ENCODE results near the gene MRAP2. TPM values are rescaled to one million over a fixed set of nuclear protein-coding genes. Genes with fewer than 3 reads are reported as not detected.

The MRAP2 gene
- 18.3 and 20.3 TPM in 2 replicates for total RNA-seq (2014; rRNA removed; shearing (Covaris generic))

- Histone ChIP-seq H3K4me3 (peak within 1 kb of the TSS; percentile 91), H3K4me1 (peaks cover 5% of the 10 kb centered on the region), H3K27me3 (no peaks in the 10 kb centered on the region), H3K9me3 (replicated peaks) (peaks cover 11% of the 10 kb centered on the region), H3K36me3 (no peaks in the 10 kb centered on the region), H3K27ac (peak within 1 kb of the TSS; percentile 55)
- DNase-seq = peak; percentile 40 to 56
These were observed at the start of gene MRAP2 for GRCh38 chr6:84033523-84034451. Gene MRAP2, plus strand, starts transcription at chr6:84033772. Its CDS starts 21,547 bp downstream, at chr6:84055319.

GRCh38 chr6:83984411-83984810, 49.2 kb upstream of the MRAP2 start:
- H3K9me3 ChIP-seq (replicated peaks) = no peaks in the 10 kb centered on the region
- DNase-seq = no peak
- no peak overlapping the region for H3K4me3 ChIP-seq
- H3K36me3 ChIP-seq = no peaks in the 10 kb centered on the region
- no peaks in the 10 kb centered on the region for H3K4me1 ChIP-seq
- H3K27me3 ChIP-seq = no peaks in the 10 kb centered on the region
- H3K27ac ChIP-seq = no peak overlapping the region

DNA sequence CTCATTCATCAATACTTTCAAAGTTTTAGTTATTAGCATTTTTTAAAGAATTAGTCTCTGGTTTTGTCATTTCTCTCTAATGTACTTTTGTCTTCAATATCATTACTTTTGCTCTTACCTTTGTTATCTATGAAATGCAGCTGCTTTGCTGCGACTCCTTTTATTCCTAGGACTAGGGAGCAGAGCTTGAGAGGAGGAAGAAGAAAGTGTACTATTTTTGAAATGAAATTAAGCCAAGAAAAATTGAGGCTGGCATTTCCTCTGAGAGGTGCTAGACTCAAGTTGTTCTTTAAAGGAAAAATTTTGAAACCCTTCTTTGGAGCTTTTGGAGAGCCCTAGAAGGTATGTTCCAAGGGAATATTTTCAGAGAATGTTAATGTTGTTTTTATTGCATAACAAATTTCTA, 48.3 kb upstream of the MRAP2 start:
- Histone ChIP-seq H3K36me3 (no peaks in the 10 kb centered on the region), H3K4me3 (no peak overlapping the region), H3K27ac (no peak overlapping the region), H3K4me1 (no peaks in the 10 kb centered on the region), H3K27me3 (no peaks in the 10 kb centered on the region), H3K9me3 (replicated peaks) (no peaks in the 10 kb centered on the region)
- no peak for DNase-seq

GRCh38 chr6:83985715-83986114, 47.9 kb upstream of the MRAP2 start:
- Histone ChIP-seq H3K27ac (no peak overlapping the region), H3K36me3 (no peaks in the 10 kb centered on the region), H3K9me3 (replicated peaks) (no peaks in the 10 kb centered on the region), H3K4me1 (no peaks in the 10 kb centered on the region), H3K27me3 (no peaks in the 10 kb centered on the region), H3K4me3 (no peak overlapping the region)
- no peak for DNase-seq

DNA sequence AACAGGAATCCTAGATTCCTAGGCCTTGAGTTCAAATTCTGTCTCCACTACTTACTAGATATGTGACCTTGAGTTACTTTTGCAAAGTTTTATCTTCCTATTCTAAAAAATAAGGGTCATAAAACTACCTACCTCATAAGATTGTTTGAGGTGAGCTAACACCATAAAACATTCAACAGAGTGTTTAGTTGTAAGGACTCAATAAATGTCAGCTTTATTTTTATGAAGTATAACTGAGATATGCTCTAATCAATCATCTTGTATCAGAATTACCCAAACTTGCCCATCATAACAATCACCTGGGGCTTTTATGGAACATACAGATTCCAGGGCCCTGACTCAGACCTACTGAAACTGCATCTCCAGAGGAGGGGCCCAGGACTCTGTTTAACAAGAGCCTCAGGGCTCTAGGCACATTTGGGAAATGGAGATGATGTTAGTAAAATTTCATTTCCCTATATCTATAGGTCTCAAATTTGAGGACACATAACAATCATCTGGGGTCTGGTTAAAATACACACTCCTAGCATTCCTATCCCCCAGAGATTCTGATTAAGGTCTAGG, 35.5 kb upstream of the MRAP2 start:
- Histone ChIP-seq H3K36me3 (no peaks in the 10 kb centered on the region), H3K9me3 (replicated peaks) (no peaks in the 10 kb centered on the region), H3K27ac (no peak overlapping the region), H3K4me1 (no peaks in the 10 kb centered on the region), H3K4me3 (no peak overlapping the region), H3K27me3 (no peaks in the 10 kb centered on the region)
- no peak for DNase-seq

GRCh38 chr6:84001119-84001518, 32.5 kb upstream of the MRAP2 start:
- Histone ChIP-seq H3K27me3 (no peaks in the 10 kb centered on the region), H3K36me3 (no peaks in the 10 kb centered on the region), H3K4me1 (no peaks in the 10 kb centered on the region), H3K9me3 (replicated peaks) (no peaks in the 10 kb centered on the region), H3K4me3 (no peak overlapping the region), H3K27ac (no peak overlapping the region)
- no peak for DNase-seq

DNA sequence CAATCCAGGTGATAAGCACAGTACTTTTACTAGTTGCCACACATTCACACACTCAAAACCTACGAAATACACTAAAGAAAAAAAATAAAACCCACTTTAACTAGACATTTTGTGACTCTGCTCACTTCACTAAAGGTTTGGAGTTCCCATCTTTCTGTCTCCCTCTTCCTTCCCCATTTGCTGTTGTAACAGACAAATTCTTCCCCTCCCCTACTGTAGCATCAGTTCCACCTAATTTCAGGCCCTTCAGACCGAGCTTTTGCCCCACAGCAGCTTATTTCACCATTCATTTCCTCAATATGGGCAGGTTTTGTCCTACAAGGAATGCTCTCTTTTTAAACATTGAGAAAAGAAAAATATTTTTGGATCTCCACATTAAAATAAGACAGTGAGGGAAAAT, 31.3 kb upstream of the MRAP2 start:
- no peaks in the 10 kb centered on the region for H3K4me1 ChIP-seq
- no peaks in the 10 kb centered on the region for H3K36me3 ChIP-seq
- H3K27me3 ChIP-seq = no peaks in the 10 kb centered on the region
- no peaks in the 10 kb centered on the region for H3K9me3 ChIP-seq (replicated peaks)
- no peak overlapping the region for H3K4me3 ChIP-seq
- peak in 1 of 2 experiments; percentile 20 for DNase-seq
- H3K27ac ChIP-seq = no peak overlapping the region

DNA sequence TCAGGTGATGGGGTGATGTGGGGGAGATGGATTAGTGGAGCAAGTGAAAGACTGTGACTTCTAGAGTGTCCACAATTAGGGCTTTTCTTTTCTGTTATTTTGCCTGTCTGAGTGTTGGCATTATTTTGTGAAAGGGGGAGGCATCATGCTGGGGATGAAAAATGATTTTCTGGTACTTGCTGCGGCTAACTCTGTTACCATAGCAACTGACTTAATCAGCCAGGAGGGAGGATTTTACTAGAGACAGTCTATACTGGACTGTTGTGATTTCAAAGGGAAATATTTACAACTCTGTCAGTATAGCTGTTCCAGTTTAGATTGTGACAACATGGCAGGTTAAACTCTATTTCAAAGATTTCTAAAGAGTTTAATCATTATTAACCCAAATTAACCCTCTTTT, 30.4 kb upstream of the MRAP2 start:
- Histone ChIP-seq H3K36me3 (no peaks in the 10 kb centered on the region), H3K4me1 (no peaks in the 10 kb centered on the region), H3K9me3 (replicated peaks) (no peaks in the 10 kb centered on the region), H3K27ac (no peak overlapping the region), H3K4me3 (no peak overlapping the region), H3K27me3 (no peaks in the 10 kb centered on the region)
- DNase-seq = no peak

DNA sequence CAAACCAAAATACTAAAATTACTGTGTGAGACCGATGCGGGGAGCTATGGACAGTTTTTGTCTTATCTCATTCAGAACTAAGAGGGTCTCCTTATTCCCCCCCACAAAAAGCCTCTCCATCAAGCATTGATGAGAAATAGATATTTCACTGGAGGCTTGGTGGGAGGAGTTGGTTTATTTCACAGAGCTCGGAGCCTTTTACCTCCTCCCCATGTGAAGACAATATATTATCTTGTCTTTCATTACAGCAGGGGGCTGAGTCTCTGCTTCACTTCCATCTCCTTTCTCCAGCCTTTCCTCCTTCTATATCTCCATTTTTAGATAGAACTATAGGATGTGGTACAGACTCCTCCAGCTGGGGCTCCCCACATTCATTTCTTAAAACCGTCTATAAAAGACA, 29.9 kb upstream of the MRAP2 start:
- no peaks in the 10 kb centered on the region for H3K36me3 ChIP-seq
- no peak overlapping the region for H3K4me3 ChIP-seq
- H3K4me1 ChIP-seq = no peaks in the 10 kb centered on the region
- no peaks in the 10 kb centered on the region for H3K27me3 ChIP-seq
- H3K27ac ChIP-seq = no peak overlapping the region
- DNase-seq = no peak
- no peaks in the 10 kb centered on the region for H3K9me3 ChIP-seq (replicated peaks)

DNA sequence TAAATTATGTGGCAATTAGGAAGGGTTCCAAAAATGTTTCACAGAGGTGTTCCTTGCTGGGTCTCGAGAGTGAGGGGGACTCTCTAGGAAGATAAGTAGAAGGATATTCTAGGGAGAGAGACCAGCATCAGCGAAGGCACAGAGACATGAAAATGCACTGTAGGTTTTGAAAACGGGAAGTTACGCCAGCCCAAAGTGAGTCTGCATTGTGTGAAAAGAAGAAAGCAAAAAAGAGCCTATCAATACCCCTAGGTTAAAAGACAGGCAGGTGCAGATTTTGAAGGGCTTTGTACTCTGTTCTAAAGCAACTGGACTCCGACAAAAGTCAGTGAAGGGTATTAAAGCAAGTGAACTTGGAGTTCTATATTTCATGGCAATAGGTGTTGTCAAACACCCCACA, 25.7 kb upstream of the MRAP2 start:
- H3K9me3 ChIP-seq (replicated peaks) = no peaks in the 10 kb centered on the region

GRCh38 chr6:84013354-84013753, 20.2 kb upstream of the MRAP2 start:
- no peak for DNase-seq
- H3K36me3 ChIP-seq = no peaks in the 10 kb centered on the region
- no peak overlapping the region for H3K27ac ChIP-seq
- no peak overlapping the region for H3K4me3 ChIP-seq
- no peaks in the 10 kb centered on the region for H3K4me1 ChIP-seq
- H3K9me3 ChIP-seq (replicated peaks) = no peaks in the 10 kb centered on the region
- no peaks in the 10 kb centered on the region for H3K27me3 ChIP-seq

More for the DNA sequence above, 25.7 kb upstream of the MRAP2 start:
- no peak overlapping the region for H3K27ac ChIP-seq
- H3K4me3 ChIP-seq = no peak overlapping the region
- no peaks in the 10 kb centered on the region for H3K36me3 ChIP-seq
- H3K4me1 ChIP-seq = no peaks in the 10 kb centered on the region
- no peak for DNase-seq
- no peaks in the 10 kb centered on the region for H3K27me3 ChIP-seq

GRCh38 chr6:84013931-84014330, 19.6 kb upstream of the MRAP2 start:
- no peaks in the 10 kb centered on the region for H3K9me3 ChIP-seq (replicated peaks)
- H3K4me3 ChIP-seq = no peak overlapping the region
- no peak overlapping the region for H3K27ac ChIP-seq
- H3K27me3 ChIP-seq = no peaks in the 10 kb centered on the region
- H3K36me3 ChIP-seq = no peaks in the 10 kb centered on the region
- DNase-seq = no peak
- H3K4me1 ChIP-seq = no peaks in the 10 kb centered on the region

GRCh38 chr6:84016029-84016428, 17.5 kb upstream of the MRAP2 start:
- no peak overlapping the region for H3K27ac ChIP-seq
- H3K4me1 ChIP-seq = peaks cover 5% of the 10 kb centered on the region
- no peak overlapping the region for H3K4me3 ChIP-seq
- H3K36me3 ChIP-seq = no peaks in the 10 kb centered on the region
- DNase-seq = no peak
- no peaks in the 10 kb centered on the region for H3K9me3 ChIP-seq (replicated peaks)
- no peaks in the 10 kb centered on the region for H3K27me3 ChIP-seq

- no peak overlapping the region for H3K4me3 ChIP-seq
- H3K9me3 ChIP-seq (replicated peaks) = no peaks in the 10 kb centered on the region
- no peaks in the 10 kb centered on the region for H3K27me3 ChIP-seq
- no peak overlapping the region for H3K27ac ChIP-seq
- DNase-seq = no peak
- peaks cover 5% of the 10 kb centered on the region for H3K4me1 ChIP-seq
- no peaks in the 10 kb centered on the region for H3K36me3 ChIP-seq
These were observed 15.7 kb upstream of the MRAP2 start for GRCh38 chr6:84017709-84018452.

GRCh38 chr6:84018453-84019061, 15.0 kb upstream of the MRAP2 start:
- no peak for DNase-seq

More at GRCh38 chr6:84018453-84019061, 15.0 kb upstream of the MRAP2 start:
- no peaks in the 10 kb centered on the region for H3K36me3 ChIP-seq
- no peak overlapping the region for H3K4me3 ChIP-seq
- H3K4me1 ChIP-seq = peaks cover 5% of the 10 kb centered on the region
- H3K9me3 ChIP-seq (replicated peaks) = no peaks in the 10 kb centered on the region
- H3K27me3 ChIP-seq = no peaks in the 10 kb centered on the region
- no peak overlapping the region for H3K27ac ChIP-seq

Measured in SJCRH30 (cell line).